H9 (cell line): ENCODE data around the gene CRNKL1. TPM values are rescaled to one million over a fixed set of nuclear protein-coding genes. Genes with fewer than 3 reads are reported as not detected.

ENCODE experiments used
- DNase-seq: peaks from one replicate; pipeline ENCODE4 v3.0.0-alpha.2; 2017
- H2AFZ ChIP-seq: one replicate; pipeline ENCODE4 v1.6.1; 2013; ENCODE audit warnings: mild to moderate bottlenecking, low read length, control low read depth, moderate library complexity
- H2AK5ac ChIP-seq: 2 replicates; pipeline ENCODE4 v1.6.1; 2013; ENCODE audit warnings: low read length, control low read depth, mixed read lengths; ENCODE audit not compliant: insufficient read length
- H2BK120ac ChIP-seq: one replicate; pipeline ENCODE4 v1.6.1; 2013; ENCODE audit warnings: low read depth, mild to moderate bottlenecking, low read length, control low read depth, inconsistent platforms; ENCODE audit not compliant: poor library complexity, severe bottlenecking
- H2BK12ac ChIP-seq: 2 replicates; pipeline ENCODE4 v1.6.1; 2013; ENCODE audit warnings: low read length, control low read depth, mixed read lengths, low read depth; ENCODE audit not compliant: insufficient read length
- H2BK15ac ChIP-seq: 2 replicates; pipeline ENCODE4 v1.6.1; 2013; ENCODE audit warnings: low read depth, low read length, control low read depth
- H2BK20ac ChIP-seq: one replicate; pipeline ENCODE4 v1.6.1; 2013; ENCODE audit warnings: low read depth, mild to moderate bottlenecking, low read length, control low read depth, inconsistent platforms; ENCODE audit not compliant: poor library complexity, severe bottlenecking
- H2BK5ac ChIP-seq: 2 replicates; pipeline ENCODE4 v1.6.1; 2013; ENCODE audit warnings: low read length, control low read depth, mixed read lengths; ENCODE audit not compliant: insufficient read length
- H3K14ac ChIP-seq: 2 replicates; pipeline ENCODE4 v1.6.1; 2013; ENCODE audit warnings: low read length, control low read depth; ENCODE audit not compliant: insufficient read depth
- H3K18ac ChIP-seq: 2 replicates; pipeline ENCODE4 v1.6.1; 2013; ENCODE audit warnings: low read depth, mild to moderate bottlenecking, mixed read lengths, low read length, control low read depth; ENCODE audit not compliant: insufficient read length
- H3K23ac ChIP-seq: 2 replicates; pipeline ENCODE4 v1.6.1; 2013; ENCODE audit warnings: low read length, control low read depth, mixed read lengths, low read depth; ENCODE audit not compliant: insufficient read length
- H3K23me2 ChIP-seq: 2 replicates; pipeline ENCODE4 v1.6.1; 2013; ENCODE audit warnings: low read depth, mild to moderate bottlenecking, mixed read lengths, low read length, control low read depth; ENCODE audit not compliant: insufficient read length, poor library complexity, severe bottlenecking
- H3K27ac ChIP-seq: 2 replicates; pipeline ENCODE4 v1.5.1; 2013; ENCODE audit warnings: low read length, control low read depth, mixed read lengths, low read depth; ENCODE audit not compliant: insufficient read length
- H3K27me3 ChIP-seq: 2 replicates; pipeline ENCODE4 v1.6.1; 2013; ENCODE audit warnings: low read length, control low read depth, inconsistent platforms; ENCODE audit not compliant: insufficient read depth
- H3K4ac ChIP-seq: 2 replicates; pipeline ENCODE4 v1.6.1; 2013; ENCODE audit warnings: low read depth, mild to moderate bottlenecking, control low read depth, inconsistent platforms, low read length, moderate library complexity
- H3K4me1 ChIP-seq: 2 replicates; pipeline ENCODE4 v1.6.1; 2013; ENCODE audit warnings: low read length, control low read depth, inconsistent platforms; ENCODE audit not compliant: insufficient read depth
- H3K4me2 ChIP-seq: 2 replicates; pipeline ENCODE4 v1.6.1; 2013; ENCODE audit warnings: low read length, control low read depth, mixed read lengths; ENCODE audit not compliant: insufficient read length, insufficient read depth
- H3K56ac ChIP-seq: 2 replicates; pipeline ENCODE4 v1.6.1; 2013; ENCODE audit warnings: low read depth, mild to moderate bottlenecking, mixed read lengths, low read length, control low read depth; ENCODE audit not compliant: insufficient read length
- H3K79me1 ChIP-seq: 2 replicates; pipeline ENCODE4 v1.6.1; 2013; ENCODE audit warnings: low read depth, mild to moderate bottlenecking, moderate library complexity, low read length, control low read depth, inconsistent platforms; ENCODE audit not compliant: insufficient read depth, poor library complexity, severe bottlenecking
- H3K79me2 ChIP-seq: 2 replicates; pipeline ENCODE4 v1.6.1; 2013; ENCODE audit warnings: low read length, control low read depth, inconsistent platforms; ENCODE audit not compliant: insufficient read depth
- H3K9ac ChIP-seq: 2 replicates; pipeline ENCODE4 v1.6.1; 2013; ENCODE audit warnings: low read length, control low read depth, mixed read lengths; ENCODE audit not compliant: insufficient read length; ENCODE audit errors: extremely low read depth
- H3K9me3 ChIP-seq: one replicate; pipeline ENCODE4 v1.6.1; 2013; ENCODE audit warnings: low read depth, low read length, inconsistent platforms; ENCODE audit not compliant: control insufficient read depth
- H3T11ph ChIP-seq: one replicate; pipeline ENCODE4 v1.6.1; 2013; ENCODE audit warnings: mild to moderate bottlenecking, low read length, control low read depth, inconsistent platforms
- H4K20me1 ChIP-seq: one replicate; pipeline ENCODE4 v1.6.1; 2013; ENCODE audit not compliant: control insufficient read depth, insufficient read length, insufficient read depth
- H4K5ac ChIP-seq: 2 replicates; pipeline ENCODE4 v1.6.1; 2013; ENCODE audit warnings: low read depth, mild to moderate bottlenecking, mixed read lengths, low read length, control low read depth; ENCODE audit not compliant: insufficient read length
- H4K8ac ChIP-seq: replicated peaks from 2 replicates; pipeline ENCODE4 v1.6.1; 2013; ENCODE audit warnings: low read length, control low read depth, mixed read lengths, low read depth; ENCODE audit not compliant: insufficient read length
- H4K91ac ChIP-seq: 2 replicates; pipeline ENCODE4 v1.6.1; 2013; ENCODE audit warnings: low read depth, mild to moderate bottlenecking, moderate library complexity, mixed read lengths, low read length, control low read depth; ENCODE audit not compliant: insufficient read length
- H3K27ac Mint-ChIP-seq, 3 experiments: 2 replicates in 2 of 3; 3 replicates in 1 of 3; pipeline ENCODE4 v1.8.0; 2020 to 2021; ENCODE audit warnings: mixed read lengths in 3 of 3, mild to moderate bottlenecking in 1 of 3, moderate library complexity in 1 of 3
- H3K27me3 Mint-ChIP-seq: 2 replicates; pipeline ENCODE4 v1.8.0; 2021; ENCODE audit warnings: low read depth, mild to moderate bottlenecking, moderate library complexity, mixed read lengths
- H3K36me3 Mint-ChIP-seq, 3 experiments: 2 replicates in 2 of 3; 3 replicates in 1 of 3; pipeline ENCODE4 v1.8.0; 2020 to 2021; ENCODE audit warnings: low read depth in 3 of 3, mixed read lengths in 3 of 3; ENCODE audit not compliant: insufficient read depth in 1 of 3
- H3K4me1 Mint-ChIP-seq, 2 experiments: 2 replicates each; pipeline ENCODE4 v1.8.0; 2020; ENCODE audit warnings: mixed read lengths in 2 of 2
- H3K4me3 Mint-ChIP-seq, 2 experiments: 2 replicates in 1 of 2; 3 replicates in 1 of 2; pipeline ENCODE4 v1.8.0; 2020 to 2021; ENCODE audit warnings: mild to moderate bottlenecking in 2 of 2, mixed read lengths in 2 of 2, moderate library complexity in 1 of 2
- H3K9me3 Mint-ChIP-seq, 2 experiments: 2 replicates in 1 of 2; 3 replicates in 1 of 2; pipeline ENCODE4 v1.8.0; 2020; ENCODE audit warnings: mild to moderate bottlenecking in 2 of 2, mixed read lengths in 2 of 2, moderate library complexity in 1 of 2
- CTCF ChIP-seq: fragments of 200-600 bp; sonication (generic); conservative IDR thresholded peaks from 3 replicates; pipeline ENCODE4 v1.8.0; 2021; ENCODE audit warnings: antibody characterized with exemption, mild to moderate bottlenecking
- WGBS: extraction: QIAGEN DNeasy Blood & Tissue Kit; methylation state at CpG from one replicate; pipeline ENCODE4 v1.1.7; 2013; ENCODE audit warnings: missing lambda C conversion rate, low lambda C conversion rate, mixed read lengths; ENCODE audit not compliant: insufficient read length; ENCODE audit errors: extremely low coverage; 5-methylcytosine and 5-hydroxymethylcytosine counted together
- total RNA-seq: library from RNA; stranded (reverse); gene quantifications from 2 replicates; pipeline ENCODE4 v1.2.1, GENCODE V29; 2021

The CRNKL1 gene
- total RNA-seq, 1 experiment from 2014 or later, result 30.2 TPM

DNA sequence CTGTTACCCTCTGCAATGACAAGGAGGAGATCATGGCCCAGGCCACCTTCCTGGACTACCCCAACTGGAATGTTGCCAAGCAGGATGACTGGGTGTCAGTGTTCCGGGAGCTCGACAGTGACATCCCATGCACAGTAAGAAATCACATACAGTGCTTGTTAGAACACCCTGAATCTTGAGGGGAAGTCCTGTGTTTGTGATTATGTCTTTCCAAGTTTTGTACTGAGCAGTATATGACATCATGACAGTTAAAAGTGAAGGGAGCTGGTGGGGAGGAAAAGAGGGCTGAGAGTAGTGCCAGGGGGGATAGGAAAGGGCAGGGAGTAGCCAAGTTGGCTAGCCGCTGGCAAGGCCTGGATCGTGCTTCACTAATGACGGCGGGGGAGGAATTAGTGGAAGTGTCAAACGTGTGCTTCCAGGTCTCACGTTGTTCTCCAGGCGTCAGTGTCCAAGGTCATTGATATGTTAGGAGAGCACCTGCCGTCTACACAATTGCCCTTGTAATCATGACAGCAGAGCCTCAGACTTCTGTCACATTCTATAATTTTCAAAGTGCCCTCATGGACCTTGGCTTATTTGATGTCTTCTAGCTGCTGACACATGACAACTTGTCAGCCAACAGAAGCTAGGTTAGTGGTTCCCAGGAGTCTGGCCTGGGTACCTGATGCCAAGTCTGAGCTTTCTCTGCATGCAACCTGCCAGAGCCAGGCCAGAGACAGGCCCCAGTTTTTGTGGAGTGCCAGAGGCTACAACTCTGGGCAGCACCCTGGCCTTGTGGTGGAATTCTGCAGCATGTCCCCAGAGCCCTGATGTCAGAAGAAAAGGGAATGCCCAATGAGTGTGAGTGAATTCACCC lies 18.8 kb upstream of the CRNKL1 start:
- no peak overlapping the region for H3K27ac ChIP-seq
- no CpG with 5 or more reads among the region's 10 CpGs for WGBS
- Mint-ChIP-seq H3K27ac (no peak overlapping the region; a peak in 1 of 7 replicates), H3K36me3 (no peaks in the 10 kb centered on the region), H3K9me3 (no peaks in the 10 kb centered on the region), H3K27me3 (peaks cover 2% of the 10 kb centered on the region), H3K4me3 (no peak overlapping the region), H3K4me1 (no peaks in the 10 kb centered on the region)
- H3K18ac ChIP-seq, result no peak overlapping the region
- no peak overlapping the region for H4K8ac ChIP-seq
- no peaks in the 10 kb centered on the region for H4K20me1 ChIP-seq
- no peak overlapping the region for H2BK5ac ChIP-seq
- H3K4ac ChIP-seq, result no peak overlapping the region
- H2BK15ac ChIP-seq, result no peak overlapping the region
- no peak overlapping the region for H2AFZ ChIP-seq
- no peaks in the 10 kb centered on the region for H3K9me3 ChIP-seq
- no peaks in the 10 kb centered on the region for H3K4me1 ChIP-seq
- no peaks in the 10 kb centered on the region for H3K23me2 ChIP-seq
- no peak overlapping the region for H2BK120ac ChIP-seq
- H3K79me1 ChIP-seq, result no peaks in the 10 kb centered on the region
- H3K23ac ChIP-seq, result no peak overlapping the region
- H2AK5ac ChIP-seq, result no peak overlapping the region
- H3K56ac ChIP-seq, result no peak overlapping the region
- no peak overlapping the region for H4K91ac ChIP-seq
- no peak overlapping the region for H3K9ac ChIP-seq
- no peak for DNase-seq
- no peak overlapping the region for H4K5ac ChIP-seq
- no peak overlapping the region for H3K4me2 ChIP-seq
- no peak overlapping the region for H3K14ac ChIP-seq
- H2BK12ac ChIP-seq, result no peak overlapping the region
- H2BK20ac ChIP-seq, result no peak overlapping the region
- H3K27me3 ChIP-seq, result no peaks in the 10 kb centered on the region; the same call in 1 of the 2 replicates
- no peak overlapping the region for H3T11ph ChIP-seq
- no peak for TF ChIP-seq CTCF
- H3K79me2 ChIP-seq, result no peaks in the 10 kb centered on the region
